Posterior cingulate gyrus (tissue), 11 donors: ENCODE data around the gene ZNF625.

ENCODE experiments used
- DNase-seq, 10 donors: peaks; one replicate each; pipeline versions ENCODE4 v3.0.0 to v3.0.0-alpha.2; 2020 to 2021; ENCODE audit warnings: mixed read lengths in 3 of 10
- intact Hi-C: fragments of 100-400 bp; cut with DNase I; formaldehyde crosslinking; loops from one replicate; pipeline ENCODE4 v1.15.1; 2023

Gene ZNF625

DNA sequence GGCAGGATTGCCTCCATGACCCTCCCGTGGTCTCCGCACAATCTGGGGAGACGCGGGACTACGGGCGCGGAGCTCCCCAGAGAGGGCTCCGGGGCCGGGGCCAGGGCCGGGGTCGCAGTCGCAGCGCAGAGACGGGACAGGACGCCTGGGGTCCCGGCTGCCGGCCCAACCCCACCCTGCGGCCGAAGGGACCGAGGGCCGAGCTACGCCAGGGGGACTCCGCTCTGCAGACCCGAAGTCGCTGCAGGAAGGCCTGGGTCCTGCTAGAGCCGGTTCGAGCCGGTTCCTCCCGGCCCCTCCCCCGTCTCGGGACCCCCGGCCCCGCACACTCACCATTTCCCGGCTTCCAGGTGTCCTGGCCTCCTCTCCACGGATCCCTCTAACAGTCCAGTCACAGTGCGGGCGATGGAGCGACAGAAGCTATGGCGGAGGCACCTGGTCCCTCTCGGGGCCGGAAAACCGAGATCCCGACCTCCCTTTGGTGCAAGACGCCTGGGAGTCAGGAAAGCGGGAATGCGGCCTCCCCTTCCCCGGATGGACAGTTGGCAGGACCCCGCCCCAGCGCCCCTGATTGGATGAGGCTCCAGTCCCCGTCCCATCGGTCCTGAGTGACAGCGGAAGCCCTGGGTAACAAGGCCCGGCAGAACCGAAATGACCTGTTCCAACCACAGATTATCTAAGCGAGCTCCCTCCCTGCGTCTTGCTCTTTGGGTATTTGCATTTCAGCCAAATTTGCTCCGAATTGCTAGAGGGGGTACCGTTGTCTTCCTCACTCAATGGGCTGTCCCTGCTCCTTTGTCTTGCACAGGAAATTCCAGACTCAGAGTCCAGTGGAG lies at the start of gene ZNF625:
TSS of gene ZNF625 (minus strand) at position 512 of the 836 bp plus-strand sequence. CDS start at position 336, 176 bp downstream.
- peak; percentile 84 to 99 (median 94) for DNase-seq
- intact Hi-C loops = no loop called here

DNA sequence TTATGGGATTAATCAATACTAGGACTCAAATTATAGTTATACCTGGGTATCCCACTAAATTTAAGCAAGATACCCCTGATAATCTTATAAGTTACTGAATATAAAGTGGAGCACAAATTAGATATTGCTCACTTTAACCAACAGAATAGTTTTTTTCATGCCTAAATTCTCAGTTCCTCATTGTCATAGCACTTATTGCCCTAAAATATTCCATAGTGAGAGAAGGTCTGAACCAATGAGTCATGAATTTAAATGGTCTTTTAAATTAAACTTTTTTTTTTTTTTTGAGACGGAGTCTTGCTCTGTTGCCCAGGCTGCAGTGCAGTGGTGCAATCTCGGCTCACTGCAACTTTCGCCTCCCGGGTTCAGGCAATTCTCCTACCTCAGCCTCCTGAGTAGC lies 48.8 kb upstream of the ZNF625 start:
- intact Hi-C loops = no loop called here
- DNase-seq = no peak

DNA sequence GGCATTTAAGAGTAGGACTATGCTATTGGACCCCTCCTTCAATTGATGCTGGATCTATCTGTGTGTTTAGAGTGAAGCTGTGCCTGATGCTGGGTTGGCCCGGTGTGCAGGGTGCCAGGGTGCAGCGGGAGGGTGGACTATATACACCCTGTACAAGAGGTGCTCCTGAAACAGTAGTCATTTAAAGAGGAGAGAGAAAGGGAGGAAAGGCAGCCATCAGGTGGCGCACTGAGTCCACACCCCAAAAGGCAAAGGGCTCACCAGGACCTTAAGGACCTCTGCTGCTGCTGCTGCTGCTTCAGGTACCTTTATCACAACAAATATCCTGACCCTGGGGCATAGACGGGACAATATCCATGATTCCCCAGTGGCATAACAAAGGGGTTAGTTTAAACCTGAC lies 45.7 kb upstream of the ZNF625 start:
- intact Hi-C loops = no loop called here
- no peak for DNase-seq

DNA sequence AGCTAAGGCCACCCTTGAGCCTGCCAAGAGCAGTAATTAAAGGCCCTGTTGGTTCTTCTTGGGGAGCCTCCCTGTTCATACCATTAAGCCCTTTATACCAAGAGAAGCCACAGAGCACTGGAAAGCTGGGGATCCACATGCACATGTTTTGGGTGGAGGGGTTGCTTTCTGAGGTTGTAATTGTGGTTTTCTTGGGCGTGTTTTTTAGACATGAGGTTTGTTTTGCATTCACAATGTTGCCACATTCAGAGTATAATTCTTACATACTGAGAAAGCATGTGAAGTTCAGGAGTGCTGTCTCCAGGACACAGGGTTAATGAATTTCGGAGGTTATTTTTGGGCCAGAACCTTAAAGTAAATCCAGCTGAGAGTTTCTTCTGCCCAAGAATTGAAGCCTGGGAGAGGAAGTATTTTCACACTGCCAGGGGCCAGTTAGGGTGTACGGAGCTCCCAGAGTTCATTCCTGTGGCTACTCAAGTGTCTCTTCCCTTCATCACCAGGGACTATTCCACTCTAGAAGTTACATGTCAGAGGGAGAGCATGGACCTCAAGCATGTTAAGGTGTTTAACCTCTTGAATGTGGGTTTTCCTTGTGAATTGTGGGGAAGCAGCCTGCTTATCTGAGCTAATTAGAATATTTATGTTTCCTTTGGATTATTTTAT lies 43.4 kb upstream of the ZNF625 start:
- intact Hi-C loops = no loop called here
- DNase-seq = no peak

DNA sequence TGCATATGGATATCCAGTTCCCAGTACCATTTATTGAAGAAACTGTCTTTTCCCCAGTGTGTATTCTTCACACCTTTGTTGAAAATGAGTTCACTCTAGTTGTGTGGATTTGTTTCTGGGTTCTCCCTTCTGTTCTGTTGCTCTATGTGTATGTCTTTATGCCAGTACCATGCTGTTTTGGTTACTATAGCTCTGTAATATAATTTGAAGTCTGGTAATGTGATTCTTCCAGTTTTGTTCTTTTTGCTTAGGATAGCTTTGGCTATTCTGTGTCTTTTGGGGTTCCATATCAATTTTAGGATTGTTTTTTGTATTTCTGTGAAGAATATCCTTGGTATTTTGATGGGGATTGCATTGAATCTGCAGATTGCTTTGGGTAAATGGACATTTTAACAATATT lies 41.6 kb upstream of the ZNF625 start:
- no peak for DNase-seq
- intact Hi-C loops = no loop called here

DNA sequence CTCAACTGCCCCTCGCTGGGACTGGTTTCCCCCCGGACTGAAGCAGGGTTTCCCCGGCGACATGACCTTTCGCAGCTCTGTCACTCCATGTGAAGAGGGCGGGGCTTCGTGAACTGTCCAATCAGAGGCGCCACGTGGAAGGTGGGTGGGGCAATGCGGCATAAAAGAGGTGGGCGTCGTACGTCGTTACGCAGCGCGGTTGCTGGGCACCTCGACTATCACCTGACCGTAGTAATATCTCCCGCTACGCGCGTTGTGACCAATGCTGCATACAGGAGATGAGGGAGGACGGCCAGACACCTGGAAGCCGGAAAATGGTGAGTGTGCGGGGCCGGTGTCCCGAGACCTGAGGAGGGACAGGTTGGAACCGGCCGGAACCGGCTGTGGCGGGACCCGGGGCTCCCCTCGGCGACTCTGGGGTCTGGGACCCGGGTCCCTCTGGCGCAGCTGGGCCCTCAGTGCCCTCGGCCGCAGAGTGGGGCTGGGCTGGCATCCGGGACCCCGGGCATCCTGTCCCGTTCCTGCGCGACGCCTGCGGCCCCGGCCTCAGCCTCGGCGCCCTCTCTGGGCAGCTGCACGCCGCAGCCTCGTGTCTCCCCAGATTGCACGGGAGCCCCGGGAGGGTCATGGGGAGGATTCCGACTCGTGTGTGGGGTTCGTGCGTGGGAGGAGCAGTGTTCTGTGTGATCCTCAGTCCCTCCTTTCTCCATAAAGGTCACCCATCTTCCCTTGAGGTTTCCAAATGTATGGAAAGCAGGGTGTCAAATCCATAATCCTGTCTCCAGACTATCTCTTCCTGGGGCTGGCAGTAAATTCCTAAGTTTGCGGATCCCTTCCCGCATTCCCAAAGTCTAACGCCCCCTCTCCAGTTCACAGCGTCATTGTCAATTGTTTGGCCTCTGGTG lies 38.5 kb upstream of the ZNF625 start:
- peak; percentile 79 to 98 (median 90) for DNase-seq
- intact Hi-C loops = no loop called here

DNA sequence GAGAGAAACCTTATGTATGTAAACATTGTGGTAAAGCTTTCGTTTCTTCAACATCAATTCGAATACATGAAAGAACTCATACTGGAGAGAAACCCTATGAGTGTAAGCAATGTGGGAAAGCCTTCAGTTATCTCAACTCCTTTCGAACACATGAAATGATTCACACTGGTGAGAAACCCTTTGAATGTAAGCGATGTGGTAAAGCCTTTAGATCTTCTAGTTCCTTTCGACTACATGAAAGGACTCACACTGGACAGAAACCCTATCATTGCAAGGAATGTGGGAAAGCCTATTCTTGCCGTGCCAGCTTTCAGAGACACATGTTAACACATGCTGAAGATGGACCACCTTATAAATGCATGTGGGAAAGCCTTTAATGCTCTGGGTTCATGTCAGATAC lies 31.1 kb upstream of the ZNF625 start:
- no peak for DNase-seq

DNA sequence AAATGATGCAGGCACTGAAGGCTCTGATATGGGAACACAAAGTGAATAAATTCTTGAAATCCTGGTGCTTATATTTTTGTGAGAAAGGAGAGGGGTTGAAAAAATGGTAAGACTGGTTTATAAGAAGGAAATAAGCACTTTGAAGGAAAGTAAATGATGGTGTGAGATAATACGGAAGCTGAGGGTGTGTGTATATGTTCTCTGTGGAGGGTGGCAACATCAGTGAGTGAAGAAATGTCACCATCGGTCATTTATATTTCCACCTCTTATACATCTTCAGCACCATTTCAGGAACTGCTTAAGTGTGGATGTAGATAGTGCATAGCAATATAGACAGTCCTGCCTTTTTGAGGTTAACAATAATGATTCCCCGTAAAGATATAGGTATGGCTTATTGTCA lies 23.8 kb upstream of the ZNF625 start:
- intact Hi-C loops = no loop called here
- no peak for DNase-seq

More for the DNA sequence above, 31.1 kb upstream of the ZNF625 start:
- intact Hi-C loops = no loop called here

DNA sequence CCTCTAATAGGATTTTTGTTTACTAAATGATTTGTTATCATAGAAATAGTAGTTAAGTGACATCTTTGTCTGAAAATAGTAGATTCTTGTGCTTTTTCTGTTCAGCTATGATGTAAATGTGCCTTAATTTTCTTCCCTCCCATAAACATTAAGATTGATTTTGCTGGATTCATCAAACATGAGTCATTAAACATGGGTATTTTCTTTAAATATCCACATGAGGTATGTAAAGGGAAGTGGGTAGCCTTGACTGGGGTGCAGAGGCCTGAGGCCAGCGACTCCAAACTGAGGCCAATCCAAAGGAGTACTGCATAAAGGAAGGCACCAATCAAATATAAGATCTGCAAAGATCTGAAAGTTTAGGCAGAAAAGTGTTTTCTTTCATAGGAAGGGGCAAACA lies 10.1 kb upstream of the ZNF625 start:
- intact Hi-C loops = no loop called here
- DNase-seq = no peak

DNA sequence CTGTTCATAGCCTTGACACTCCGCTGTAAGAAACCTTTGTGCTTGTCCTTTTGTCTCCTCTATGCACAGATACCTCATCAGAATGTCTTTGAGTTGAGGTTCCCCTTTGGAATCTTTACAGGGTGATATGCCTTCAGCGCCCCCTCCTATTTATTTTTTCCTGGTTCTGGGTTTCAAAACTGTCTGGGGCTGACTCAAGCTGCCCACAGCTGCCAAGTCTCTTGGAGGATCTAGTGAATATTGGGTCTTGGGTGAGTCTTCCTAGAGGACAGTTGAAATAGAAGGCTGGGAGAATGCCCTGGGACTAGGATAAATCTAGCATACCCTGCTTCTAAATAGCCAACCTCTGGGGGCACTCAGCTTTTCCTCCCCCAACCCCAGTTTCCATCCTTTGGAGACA lies 7.3 kb upstream of the ZNF625 start:
- intact Hi-C loops = loop anchor here (1.0 kb wide), 1 partner anchor 130 kb away; the partner anchor contains the start of gene ZNF44
- no peak for DNase-seq

DNA sequence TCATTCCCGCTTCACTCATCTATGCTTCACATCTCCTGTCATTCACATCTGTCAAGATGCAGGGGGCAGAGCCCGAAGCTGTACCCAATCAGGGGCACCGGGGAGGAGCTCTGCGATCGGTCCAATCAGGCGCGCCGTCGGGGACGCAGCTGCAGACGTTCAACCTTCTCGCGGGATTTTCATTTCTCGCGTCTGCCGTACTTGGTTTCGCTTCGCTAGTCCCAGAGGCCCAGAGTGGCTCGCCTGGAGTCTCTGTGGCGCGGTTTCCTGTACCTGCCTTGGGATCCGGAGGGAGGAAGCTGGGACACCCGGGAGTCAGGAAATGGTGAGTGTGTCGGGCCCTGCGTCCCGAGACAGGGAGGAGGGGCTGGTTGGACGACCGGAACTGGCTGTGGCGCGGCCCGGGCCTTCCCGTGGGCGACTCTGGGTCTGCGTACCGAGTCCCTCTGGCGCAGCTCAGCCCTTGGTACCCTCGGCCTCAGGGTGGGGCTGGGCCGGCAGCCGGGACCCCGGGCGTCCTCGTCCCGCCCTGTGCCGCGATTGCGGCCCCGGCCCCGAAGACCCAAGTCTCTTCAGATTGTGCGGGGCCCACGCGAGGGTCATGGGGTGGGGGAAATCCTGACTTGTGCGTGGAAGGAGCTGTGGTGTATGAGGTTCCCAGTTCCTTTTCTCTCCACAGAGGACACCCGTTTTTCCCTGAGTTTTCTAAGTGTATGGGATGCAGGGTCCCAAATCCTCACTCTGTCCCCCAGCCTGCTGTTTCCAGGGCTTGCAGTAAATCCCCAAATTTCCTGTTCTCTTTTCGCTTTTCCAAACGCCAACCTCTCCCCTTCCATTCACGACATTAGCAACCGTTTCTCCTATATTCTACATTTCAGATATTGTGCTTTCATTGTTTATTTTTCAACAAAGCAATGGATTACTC lies 6.6 kb upstream of the ZNF625 start, which contains the start of gene ZNF136:
TSS of gene ZNF136 (plus strand) at position 215 of the 925 bp plus-strand sequence. CDS start at position 323, 108 bp downstream.
- DNase-seq = peak; percentile 86 to 99 (median 94)
- intact Hi-C loops = loop anchor here (1.0 kb wide), 1 partner anchor 131 kb away; the partner anchor contains the start of gene ZNF44

DNA sequence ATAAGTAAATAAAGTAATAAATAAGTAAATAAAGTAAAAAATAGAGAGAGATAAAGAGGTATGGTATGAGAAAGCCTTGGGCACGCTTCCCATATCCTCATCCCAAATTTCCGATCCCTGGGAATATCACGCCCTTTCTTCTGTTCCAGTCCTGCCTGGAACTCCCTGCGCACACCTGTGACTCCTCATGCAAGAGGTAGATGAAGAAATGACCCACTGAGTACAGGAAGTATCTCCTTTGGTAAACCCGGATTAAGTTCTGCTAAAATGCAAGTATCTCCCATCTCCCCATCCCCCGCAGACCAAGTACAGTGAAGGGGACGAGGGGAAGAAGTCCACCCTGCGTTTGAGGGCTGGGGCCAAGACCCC lies 6.0 kb upstream of the ZNF625 start:
- DNase-seq = no peak
- intact Hi-C loops = no loop called here

DNA sequence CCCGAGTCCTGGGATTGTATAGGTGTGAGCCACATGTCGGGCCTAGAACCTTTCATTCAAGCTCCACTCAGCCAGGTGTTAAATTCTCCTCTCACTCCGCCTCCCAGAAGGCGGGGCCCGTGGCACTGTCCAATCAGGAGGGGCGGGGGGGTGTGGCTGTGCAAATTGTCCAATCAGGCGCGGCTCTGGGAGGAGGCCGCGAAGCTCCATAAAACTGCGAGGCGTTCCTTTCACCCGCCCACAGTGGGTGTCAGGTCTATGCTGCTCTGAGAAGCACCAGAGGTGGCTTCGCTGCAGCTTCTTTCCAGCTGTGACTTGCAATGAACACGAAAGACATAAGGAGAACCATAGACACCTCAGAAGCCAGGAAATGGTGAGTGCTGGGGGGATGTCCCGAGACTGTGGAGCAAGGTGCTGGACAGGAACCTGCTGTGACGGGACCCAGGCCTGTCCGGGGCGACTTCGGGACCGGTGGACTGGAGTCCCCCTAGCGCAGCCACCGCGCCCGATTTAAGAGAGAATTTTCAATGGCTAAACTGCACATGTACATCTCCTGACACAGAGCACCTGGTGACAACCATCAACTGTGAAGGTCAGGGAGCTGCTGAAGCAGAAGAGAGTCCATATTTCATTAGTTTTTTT lies 3.4 kb upstream of the ZNF625 start:
- intact Hi-C loops = no loop called here
- DNase-seq = peak in 1 of 10 donors; percentile 71

DNA sequence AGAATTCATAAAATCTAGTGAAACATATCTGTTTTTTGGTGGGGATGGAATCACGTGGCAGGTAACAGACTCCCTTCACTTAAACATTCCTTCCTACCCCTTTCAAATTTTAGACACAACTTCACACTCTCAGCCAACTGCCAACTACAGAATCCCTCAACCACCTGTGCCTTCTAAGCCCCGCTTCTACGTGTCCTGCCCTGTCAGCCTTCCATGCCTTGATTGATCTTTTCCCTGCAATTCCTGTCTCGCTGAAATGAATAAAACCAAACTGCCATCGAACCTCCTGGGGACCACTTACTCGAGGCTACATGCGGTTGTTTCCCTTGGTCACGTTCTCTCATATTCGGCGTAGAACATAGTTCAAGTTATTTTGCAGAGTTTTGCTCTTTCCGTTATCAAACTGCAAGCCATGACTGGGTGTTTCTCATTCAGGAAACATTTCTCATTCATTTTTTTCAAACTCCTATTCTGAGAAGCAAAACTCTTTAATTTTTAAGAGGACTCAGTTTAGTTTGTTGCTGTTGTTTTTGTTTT lies 1.1 kb downstream of the ZNF625 start:
- DNase-seq = no peak

DNA sequence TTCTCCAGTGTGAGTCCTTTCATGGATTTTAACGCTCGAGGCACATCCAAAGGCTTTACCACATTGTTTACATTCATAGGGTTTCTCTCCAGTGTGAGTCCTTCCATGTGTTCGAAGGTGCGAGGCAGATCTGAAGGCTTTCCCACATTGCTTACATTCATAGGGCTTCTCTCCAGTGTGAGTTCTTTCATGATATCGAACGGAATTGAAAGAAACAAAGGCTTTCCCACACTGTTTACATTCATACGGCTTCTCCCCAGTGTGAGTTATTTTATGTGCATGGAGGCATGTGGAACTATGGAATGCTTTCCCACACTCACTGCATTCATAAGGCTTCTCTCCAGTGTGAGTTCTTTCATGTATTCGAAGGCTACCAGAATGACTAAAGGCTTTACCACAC lies 11.2 kb downstream of the ZNF625 start:
- no peak for DNase-seq
- intact Hi-C loops = no loop called here

More for the DNA sequence above, 1.1 kb downstream of the ZNF625 start:
- intact Hi-C loops = no loop called here

DNA sequence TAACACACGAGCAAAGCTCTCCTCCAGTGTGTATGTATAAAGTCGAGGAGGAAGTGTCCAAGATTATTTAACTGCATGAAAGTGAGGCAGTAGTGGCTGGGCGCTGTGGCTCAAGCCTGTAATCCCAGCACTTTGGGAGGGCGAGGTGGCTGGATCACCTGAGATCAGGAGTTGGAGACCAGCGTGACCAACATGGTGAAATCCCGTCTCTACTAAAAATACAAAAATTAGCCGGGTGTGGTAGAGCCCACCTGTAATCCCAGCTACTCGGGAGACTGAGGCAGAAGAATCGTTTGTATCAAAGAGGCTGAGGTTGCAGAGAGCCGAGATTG lies 15.2 kb downstream of the ZNF625 start:
- intact Hi-C loops = loop anchor here (1.0 to 5.0 kb wide), 5 partner anchors 51 to 344 kb away; partner anchors contain the start of genes ZNF491 and ZNF700
- DNase-seq = no peak

DNA sequence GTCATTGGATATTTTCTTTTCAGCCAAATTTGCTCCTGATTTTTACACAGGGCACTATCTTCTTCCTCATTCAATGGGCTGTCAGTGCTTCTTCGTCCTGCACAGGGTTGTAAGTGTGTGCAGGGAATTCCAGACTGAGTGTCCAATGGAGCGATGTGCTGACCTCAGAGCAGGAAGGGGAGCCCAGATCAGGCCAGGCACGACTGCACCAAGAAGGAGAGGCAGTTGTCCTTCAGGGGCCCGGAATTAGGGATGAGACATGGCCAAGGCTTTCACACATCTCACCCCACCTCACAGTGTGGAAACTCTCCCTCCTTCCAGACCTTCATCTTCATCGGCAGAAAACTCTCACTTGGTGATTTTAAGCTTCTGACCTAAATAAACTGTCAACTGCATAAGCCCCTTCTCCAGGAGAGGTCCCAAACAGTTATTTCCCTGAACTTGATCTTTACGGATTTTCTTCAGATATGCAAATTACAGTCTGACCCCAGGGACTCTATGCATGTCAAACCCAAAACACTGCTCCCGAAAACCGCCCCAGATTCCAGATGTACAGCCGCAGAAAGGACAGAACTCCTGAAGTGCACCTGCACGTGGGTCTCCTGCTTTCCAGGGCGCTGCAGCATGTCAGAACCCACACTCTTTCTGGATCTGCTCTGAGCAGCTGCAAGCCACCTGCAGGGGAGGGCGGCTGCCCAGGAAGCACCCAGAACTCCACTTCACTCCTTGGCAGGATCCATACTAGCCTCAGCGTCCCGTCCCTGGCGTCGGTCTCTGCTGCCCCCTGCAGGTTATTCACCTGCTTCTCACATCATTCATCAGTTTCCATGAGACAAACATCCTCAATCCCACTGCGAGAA lies 15.8 kb downstream of the ZNF625 start:
- intact Hi-C loops = loop anchor here (1.0 to 5.0 kb wide), 6 partner anchors 50 to 343 kb away; partner anchors contain the start of genes ZNF491 and ZNF700
- peak; percentile 71 to 97 (median 89) for DNase-seq
